Activated T-cell treated with anti-CD3 and anti-CD28 coated beads, Interleukin-2, amount 50 U/mL, for 4 hours (primary cell): ENCODE data around the gene MED23. TPM values are rescaled to one million over a fixed set of nuclear protein-coding genes. Genes with fewer than 3 reads are reported as not detected.

Experiments used
- ATAC-seq, 2 donors: fragments of 200-7000 bp; cut with Tn5 transposase; one replicate each; pipeline ENCODE4 v1.10.0; 2021
- DNase-seq: peaks from one replicate; pipeline ENCODE4 v3.0.0-alpha.2; 2020
- H3K27me3 Mint-ChIP-seq: one replicate; pipeline ENCODE4 v1.8.0; 2021; ENCODE audit warnings: low read depth, mixed read lengths
- H3K36me3 Mint-ChIP-seq: one replicate; pipeline ENCODE4 v1.8.0; 2022; ENCODE audit warnings: mixed read lengths; ENCODE audit not compliant: insufficient read depth
- H3K4me1 Mint-ChIP-seq: one replicate; pipeline ENCODE4 v1.8.0; 2021; ENCODE audit warnings: low read depth, mixed read lengths
- H3K4me3 Mint-ChIP-seq: one replicate; pipeline ENCODE4 v1.8.0; 2021; ENCODE audit warnings: mild to moderate bottlenecking, moderate library complexity, mixed read lengths
- H3K9me3 Mint-ChIP-seq: one replicate; pipeline ENCODE4 v1.8.0; 2021; ENCODE audit warnings: mixed read lengths
- total RNA-seq, 3 donors: library from RNA; stranded (reverse); gene quantifications; one replicate each; pipeline ENCODE4 v1.2.1, GENCODE V29; 2021

The MED23 gene
- total RNA-seq, 3 donors from 2014 or later: 26.0 to 32.1 (median 29.0) TPM

GRCh38 chr6:131645846-131646245 is 17.8 kb upstream of the MED23 start:
- Mint-ChIP-seq H3K36me3 (no peaks in the 10 kb centered on the region), H3K27me3 (no peaks in the 10 kb centered on the region), H3K4me3 (no peak overlapping the region), H3K9me3 (no peaks in the 10 kb centered on the region), H3K4me1 (no peaks in the 10 kb centered on the region)
- ATAC-seq: no peak
- no peak for DNase-seq

GRCh38 chr6:131644921-131645320 is 16.9 kb upstream of the MED23 start:
- Mint-ChIP-seq H3K4me3 (no peak overlapping the region), H3K36me3 (no peaks in the 10 kb centered on the region), H3K4me1 (no peaks in the 10 kb centered on the region), H3K27me3 (no peaks in the 10 kb centered on the region), H3K9me3 (no peaks in the 10 kb centered on the region)
- DNase-seq (no peak), ATAC-seq (no peak)

- DNase-seq: no peak
- Mint-ChIP-seq H3K4me1 (no peaks in the 10 kb centered on the region), H3K4me3 (no peak overlapping the region), H3K36me3 (no peaks in the 10 kb centered on the region), H3K9me3 (no peaks in the 10 kb centered on the region), H3K27me3 (no peaks in the 10 kb centered on the region)
- no peak for ATAC-seq
These were observed 15.9 kb upstream of the MED23 start for GRCh38 chr6:131643855-131644460.

GRCh38 chr6:131642987-131643611 is 15.1 kb upstream of the MED23 start:
- no peaks in the 10 kb centered on the region for H3K36me3 Mint-ChIP-seq
- no peak for ATAC-seq

GRCh38 chr6:131642565-131642964 is 14.5 kb upstream of the MED23 start:
- no peaks in the 10 kb centered on the region for H3K27me3 Mint-ChIP-seq
- DNase-seq (no peak), ATAC-seq (no peak)
- H3K9me3 Mint-ChIP-seq: no peaks in the 10 kb centered on the region
- H3K4me1 Mint-ChIP-seq: no peaks in the 10 kb centered on the region
- no peaks in the 10 kb centered on the region for H3K36me3 Mint-ChIP-seq
- H3K4me3 Mint-ChIP-seq: no peak overlapping the region

More at GRCh38 chr6:131642987-131643611, 15.1 kb upstream of the MED23 start:
- no peak for DNase-seq
- H3K4me1 Mint-ChIP-seq: no peaks in the 10 kb centered on the region
- no peaks in the 10 kb centered on the region for H3K9me3 Mint-ChIP-seq
- no peak overlapping the region for H3K4me3 Mint-ChIP-seq
- H3K27me3 Mint-ChIP-seq: no peaks in the 10 kb centered on the region

- Mint-ChIP-seq H3K9me3 (no peaks in the 10 kb centered on the region), H3K27me3 (no peaks in the 10 kb centered on the region), H3K36me3 (no peaks in the 10 kb centered on the region), H3K4me3 (no peak overlapping the region), H3K4me1 (no peaks in the 10 kb centered on the region)
- ATAC-seq (no peak), DNase-seq (no peak)
These were observed 13.5 kb upstream of the MED23 start for GRCh38 chr6:131641554-131641953.

GRCh38 chr6:131640576-131640975 is 12.5 kb upstream of the MED23 start:
- no peak for ATAC-seq
- no peaks in the 10 kb centered on the region for H3K9me3 Mint-ChIP-seq

GRCh38 chr6:131640100-131640499 is 12.1 kb upstream of the MED23 start:
- DNase-seq (no peak), ATAC-seq (peak; percentile 60 to 75)
- Mint-ChIP-seq H3K4me3 (no peak overlapping the region), H3K4me1 (no peaks in the 10 kb centered on the region), H3K27me3 (no peaks in the 10 kb centered on the region), H3K36me3 (no peaks in the 10 kb centered on the region), H3K9me3 (no peaks in the 10 kb centered on the region)

More at GRCh38 chr6:131640576-131640975, 12.5 kb upstream of the MED23 start:
- DNase-seq: no peak
- no peak overlapping the region for H3K4me3 Mint-ChIP-seq
- no peaks in the 10 kb centered on the region for H3K36me3 Mint-ChIP-seq
- no peaks in the 10 kb centered on the region for H3K27me3 Mint-ChIP-seq
- H3K4me1 Mint-ChIP-seq: no peaks in the 10 kb centered on the region

GRCh38 chr6:131638013-131638412 is 10.0 kb upstream of the MED23 start:
- no peaks in the 10 kb centered on the region for H3K27me3 Mint-ChIP-seq
- H3K9me3 Mint-ChIP-seq: no peaks in the 10 kb centered on the region
- no peaks in the 10 kb centered on the region for H3K36me3 Mint-ChIP-seq
- DNase-seq: no peak
- no peaks in the 10 kb centered on the region for H3K4me1 Mint-ChIP-seq
- ATAC-seq: no peak
- H3K4me3 Mint-ChIP-seq: no peak overlapping the region

GRCh38 chr6:131636880-131637792 is 9.1 kb upstream of the MED23 start, which contains the start of gene ENPP3:
ENPP3 (plus strand) TSS chr6:131637302; CDS start chr6:131637385, 83 bp downstream.
- no peaks in the 10 kb centered on the region for H3K36me3 Mint-ChIP-seq
- H3K9me3 Mint-ChIP-seq: no peaks in the 10 kb centered on the region
- DNase-seq: no peak
- H3K27me3 Mint-ChIP-seq: no peaks in the 10 kb centered on the region
- no peak for ATAC-seq
- no peaks in the 10 kb centered on the region for H3K4me1 Mint-ChIP-seq
- H3K4me3 Mint-ChIP-seq: no peak within 1 kb of the TSS

- Mint-ChIP-seq H3K27me3 (no peaks in the 10 kb centered on the region), H3K36me3 (no peaks in the 10 kb centered on the region), H3K4me1 (no peaks in the 10 kb centered on the region), H3K4me3 (no peak overlapping the region), H3K9me3 (no peaks in the 10 kb centered on the region)
- DNase-seq (no peak), ATAC-seq (no peak)
These were observed 7.6 kb upstream of the MED23 start for GRCh38 chr6:131635384-131636340.

- H3K36me3 Mint-ChIP-seq: no peaks in the 10 kb centered on the region
These were observed 3.7 kb upstream of the MED23 start for GRCh38 chr6:131631625-131632289.

GRCh38 chr6:131629651-131630050 is 1.6 kb upstream of the MED23 start:
- ATAC-seq (no peak), DNase-seq (no peak)
- no peak overlapping the region for H3K4me3 Mint-ChIP-seq
- H3K4me1 Mint-ChIP-seq: peaks cover 29% of the 10 kb centered on the region
- no peaks in the 10 kb centered on the region for H3K36me3 Mint-ChIP-seq
- H3K9me3 Mint-ChIP-seq: no peaks in the 10 kb centered on the region
- H3K27me3 Mint-ChIP-seq: no peaks in the 10 kb centered on the region

More at GRCh38 chr6:131631625-131632289, 3.7 kb upstream of the MED23 start:
- Mint-ChIP-seq H3K9me3 (no peaks in the 10 kb centered on the region), H3K27me3 (no peaks in the 10 kb centered on the region), H3K4me1 (peaks cover 24% of the 10 kb centered on the region), H3K4me3 (no peak overlapping the region)
- no peak for DNase-seq
- no peak for ATAC-seq
